Measurements from ENCODE around the gene HTR1D.
"Not testable (repeated sequence)": the region's sequence is repeated elsewhere in the genome, so short reads cannot be mapped to it uniquely, and the experiment has no call there.

Gene HTR1D, protein sequence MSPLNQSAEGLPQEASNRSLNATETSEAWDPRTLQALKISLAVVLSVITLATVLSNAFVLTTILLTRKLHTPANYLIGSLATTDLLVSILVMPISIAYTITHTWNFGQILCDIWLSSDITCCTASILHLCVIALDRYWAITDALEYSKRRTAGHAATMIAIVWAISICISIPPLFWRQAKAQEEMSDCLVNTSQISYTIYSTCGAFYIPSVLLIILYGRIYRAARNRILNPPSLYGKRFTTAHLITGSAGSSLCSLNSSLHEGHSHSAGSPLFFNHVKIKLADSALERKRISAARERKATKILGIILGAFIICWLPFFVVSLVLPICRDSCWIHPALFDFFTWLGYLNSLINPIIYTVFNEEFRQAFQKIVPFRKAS

DNA sequence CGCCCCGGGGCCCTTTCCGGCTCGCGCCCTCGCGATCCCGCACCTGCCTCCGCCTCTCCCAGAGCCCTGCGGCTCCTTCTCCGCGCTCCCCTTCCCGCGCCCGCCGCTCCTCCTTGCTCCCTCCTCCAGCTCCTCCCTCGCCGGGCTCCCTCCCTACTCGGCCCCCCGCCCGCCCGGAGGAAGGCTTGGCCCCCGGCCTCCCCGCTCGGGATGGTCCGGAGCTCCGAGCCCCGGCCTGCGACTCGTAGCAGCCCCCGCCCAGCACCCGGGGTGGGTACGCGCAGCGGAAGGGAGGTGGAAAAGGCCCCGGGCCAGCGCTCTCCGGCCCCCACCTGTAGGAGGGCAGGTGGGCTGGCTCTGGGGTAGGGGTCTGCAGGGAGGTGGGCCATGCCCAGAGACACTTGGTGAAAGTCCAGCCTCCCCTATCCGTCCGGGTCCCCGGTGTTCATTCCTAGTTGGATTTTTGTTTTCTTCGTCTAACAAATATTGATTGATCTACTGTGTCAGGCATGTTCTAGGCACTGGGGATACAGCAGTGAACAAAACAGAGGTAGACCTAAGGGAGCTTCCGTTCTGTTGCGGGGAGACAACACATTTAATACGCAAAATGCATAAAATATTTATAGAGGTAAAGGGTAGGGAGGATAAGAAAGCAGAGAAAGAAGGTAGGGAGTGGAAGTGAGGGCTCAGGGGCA is at the start of gene HTR1D:
Gene HTR1D, minus strand, starts transcription at position 82 of the 695 bp plus-strand sequence. CDS start 23,283 bp downstream, outside the sequence.
- no peak for DNase-seq

DNA sequence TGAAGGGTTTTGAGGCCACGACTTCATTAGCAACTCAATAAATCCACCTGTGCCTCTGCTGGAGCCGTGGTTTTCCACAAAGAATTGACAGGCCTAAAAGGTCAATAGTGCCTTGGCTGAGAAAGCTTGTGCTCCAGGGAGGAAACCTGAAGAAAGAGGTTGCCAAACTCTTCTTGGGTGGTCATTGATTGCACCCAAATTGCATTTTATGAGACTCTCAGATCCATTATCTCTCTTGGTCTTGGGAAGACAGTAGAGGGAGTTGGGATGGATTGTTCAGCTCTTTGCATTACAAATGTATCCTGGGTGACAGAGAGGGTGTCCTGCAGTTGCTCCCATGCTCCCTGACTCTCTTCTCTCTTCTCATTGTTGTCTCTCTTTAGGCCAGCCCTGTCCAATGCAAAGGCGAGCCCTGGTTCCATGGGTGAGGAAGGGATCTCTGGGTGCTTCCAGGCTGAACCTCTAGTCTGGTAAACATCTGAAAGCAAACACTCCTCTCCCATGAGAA is 46.1 kb upstream of the HTR1D start:
- no peak for DNase-seq

DNA sequence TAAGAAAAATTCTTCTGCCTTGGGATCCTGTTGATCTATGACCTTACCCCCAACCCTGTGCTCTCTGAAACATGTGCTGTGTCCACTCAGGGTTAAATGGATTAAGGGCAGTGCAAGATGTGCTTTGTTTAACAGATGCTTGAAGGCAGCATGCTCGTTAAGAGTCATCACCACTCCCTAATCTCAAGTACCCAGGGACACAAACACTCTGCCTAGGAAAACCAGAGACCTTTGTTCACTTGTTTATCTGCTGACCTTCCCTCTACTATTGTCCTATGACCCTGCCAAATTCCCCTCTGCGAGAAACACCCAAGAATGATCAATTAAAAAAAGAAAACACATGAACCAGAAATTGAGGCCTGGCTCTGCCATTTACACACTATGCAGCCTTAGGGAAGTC is 40.8 kb upstream of the HTR1D start:
- not testable (repeated sequence) for DNase-seq

DNA sequence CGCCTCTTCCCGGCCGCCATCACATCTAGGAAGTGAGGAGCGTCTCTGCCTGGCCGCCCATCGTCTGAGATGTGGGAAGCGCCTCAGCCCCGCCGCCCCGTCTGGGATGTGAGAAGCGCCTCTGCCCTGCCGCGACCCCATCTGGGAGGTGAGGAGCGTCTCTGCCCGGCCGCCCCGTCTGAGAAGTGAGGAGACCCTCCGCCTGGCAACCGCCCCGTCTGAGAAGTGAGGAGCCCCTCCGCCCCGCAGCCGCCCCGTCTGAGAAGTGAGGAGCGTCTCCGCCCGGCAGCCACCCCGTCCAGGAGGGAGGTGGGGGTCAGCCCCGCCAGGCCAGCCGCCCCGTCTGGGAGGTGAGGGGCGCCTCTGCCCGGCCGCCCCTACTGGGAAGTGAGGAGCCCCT is 40.1 kb upstream of the HTR1D start:
- not testable (repeated sequence) for DNase-seq

DNA sequence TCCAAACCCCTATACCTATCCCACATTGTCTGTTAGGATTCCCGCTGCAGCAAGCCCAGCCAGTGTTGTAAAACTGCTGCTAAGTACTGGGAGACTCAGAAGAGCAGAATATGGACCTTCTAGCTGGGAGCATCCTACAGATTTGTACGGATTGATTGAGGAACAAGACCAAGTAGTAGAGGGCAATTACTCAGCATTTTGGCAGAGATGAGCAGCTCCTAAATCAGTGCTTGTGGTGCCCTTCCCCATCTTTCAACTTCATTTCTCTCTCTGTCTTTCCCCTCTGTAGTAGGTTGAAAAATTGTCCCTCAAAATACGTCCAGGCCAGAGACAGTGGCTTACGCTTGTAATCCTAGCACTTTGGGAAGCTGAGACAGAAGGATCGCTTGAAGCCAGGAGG is 37.3 kb upstream of the HTR1D start:
- DNase-seq = no peak

DNA sequence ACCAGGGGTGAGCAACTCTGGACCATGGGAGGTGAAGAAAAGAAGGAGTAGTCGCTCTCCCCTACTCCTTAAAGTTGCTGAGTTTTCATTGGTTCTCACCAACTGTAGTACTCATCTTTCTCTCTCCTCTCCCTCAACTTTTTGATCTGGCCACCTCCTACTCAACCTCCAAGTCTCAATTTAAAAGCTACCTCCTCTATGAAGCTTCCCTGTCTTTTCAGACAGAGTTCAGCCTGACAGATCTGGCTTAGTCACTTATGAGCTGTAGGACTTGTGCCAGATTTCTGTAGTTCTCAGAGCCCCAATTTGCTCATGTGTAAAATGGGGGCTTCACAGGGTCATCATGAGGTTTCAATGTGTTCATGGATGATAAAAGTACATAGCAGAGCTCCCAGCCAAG is 34.5 kb upstream of the HTR1D start:
- DNase-seq = no peak

DNA sequence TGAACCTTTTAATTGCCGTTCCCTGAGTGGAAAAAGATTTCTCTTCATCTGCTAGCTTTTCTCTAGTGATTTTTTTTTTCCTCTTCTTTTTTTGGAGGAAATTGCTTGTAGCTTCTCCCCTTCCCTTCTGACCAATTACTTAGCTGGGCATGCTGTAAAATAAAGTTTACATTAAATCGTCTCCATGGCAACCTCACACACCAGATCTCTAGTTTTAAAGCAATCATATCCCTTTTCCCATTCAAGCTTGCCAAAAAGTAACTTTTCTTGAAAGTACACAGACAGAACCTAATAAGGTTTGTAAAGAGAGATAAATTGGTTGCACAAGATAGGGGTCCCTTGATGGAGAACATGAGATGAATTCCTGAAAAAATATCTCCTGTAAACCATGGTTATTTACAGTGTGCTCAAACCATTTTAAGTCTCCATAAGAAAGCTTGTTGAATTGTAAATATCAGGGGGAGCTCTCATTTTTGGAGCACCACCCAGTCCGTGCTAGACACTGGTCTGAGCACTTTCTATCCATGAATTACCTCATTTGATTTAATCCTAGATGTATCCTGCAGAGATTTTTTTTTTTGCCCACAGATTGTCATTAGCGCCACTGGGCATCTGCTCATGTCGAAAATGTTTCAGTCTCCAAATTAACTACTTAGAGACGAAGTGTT is 32.6 kb upstream of the HTR1D start:
- DNase-seq = no peak

DNA sequence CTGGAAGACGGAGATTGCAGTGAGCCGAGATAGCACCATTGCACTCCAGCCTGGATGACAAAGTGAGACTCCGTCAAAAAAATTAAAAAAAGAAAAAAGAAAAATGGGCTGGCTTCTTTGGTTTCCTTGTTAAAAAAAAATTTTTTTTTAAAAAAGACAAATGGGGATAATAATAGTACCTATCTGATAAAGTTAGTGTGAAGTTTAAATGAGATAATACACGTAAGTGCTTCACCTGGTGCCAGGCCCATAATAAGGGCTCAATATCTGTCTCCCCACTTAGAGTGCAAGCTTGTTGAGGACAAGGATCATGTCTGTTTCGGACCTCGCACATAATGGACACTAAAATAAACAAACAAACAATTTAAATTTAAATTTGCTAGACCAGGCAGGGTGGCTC is 30.0 kb upstream of the HTR1D start:
- no peak for DNase-seq

DNA sequence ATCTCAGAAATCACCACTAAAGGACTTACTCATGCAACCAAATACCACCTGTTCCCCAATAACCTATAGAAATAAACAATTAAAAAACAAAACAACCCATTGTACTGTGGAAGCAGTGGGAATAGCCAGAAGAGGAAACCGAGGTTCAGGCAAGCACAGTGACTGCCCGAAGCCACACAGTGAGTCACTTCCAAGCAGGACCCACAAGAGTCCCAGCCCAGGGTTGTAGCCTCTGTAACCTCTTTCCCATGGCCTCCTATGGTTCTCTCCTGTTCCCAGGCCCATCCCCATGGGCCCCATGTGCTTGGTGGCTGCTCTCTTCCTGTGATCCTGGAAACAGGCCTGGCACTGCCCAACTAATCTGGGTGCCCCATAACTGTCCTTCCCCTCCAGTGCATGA is 29.0 kb upstream of the HTR1D start:
- DNase-seq = no peak

DNA sequence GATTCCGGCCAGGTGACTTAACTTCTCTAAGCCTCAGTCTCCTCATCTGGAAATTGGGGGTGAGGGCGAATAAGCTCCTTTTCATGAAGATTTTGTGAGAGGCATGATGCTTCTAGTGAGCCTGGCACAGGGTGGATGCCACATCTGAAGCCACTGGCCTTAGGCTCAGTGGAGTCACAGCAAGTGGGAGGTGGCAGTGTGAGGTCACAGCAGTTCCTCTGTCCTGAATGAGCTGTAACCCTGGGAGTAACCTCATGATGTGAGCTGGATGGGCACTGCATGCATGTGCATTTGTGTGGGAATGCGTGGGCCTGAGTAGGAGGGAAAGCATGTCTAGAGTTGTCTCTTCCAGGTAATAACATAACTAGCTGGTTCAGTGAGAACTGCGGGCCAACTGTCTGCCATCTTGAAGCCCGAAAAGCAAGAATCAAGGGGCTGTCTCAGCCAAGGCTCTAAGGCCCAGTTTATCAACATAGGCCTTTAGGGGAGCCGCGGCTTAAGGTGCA is 27.0 kb upstream of the HTR1D start:
- no peak for DNase-seq

DNA sequence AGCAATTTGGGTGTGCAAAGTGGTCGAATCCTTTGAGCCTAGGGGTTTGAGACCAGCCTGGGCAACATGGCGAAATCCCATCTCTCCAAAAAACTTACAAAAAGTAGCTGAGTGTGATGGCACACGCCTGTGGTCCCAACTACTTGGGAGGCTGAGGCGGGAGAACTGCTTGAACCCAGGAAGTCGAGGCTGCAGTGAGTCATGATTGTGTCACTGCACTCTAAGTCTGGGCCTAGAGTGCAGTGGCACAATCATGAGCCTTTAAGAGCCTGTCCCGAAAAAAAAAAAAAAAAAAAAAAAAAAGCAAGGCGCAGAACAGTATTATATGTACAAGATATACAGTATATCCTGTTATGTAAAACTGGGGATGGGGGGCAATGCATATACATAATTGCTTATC is 25.1 kb upstream of the HTR1D start:
- DNase-seq = no peak

DNA sequence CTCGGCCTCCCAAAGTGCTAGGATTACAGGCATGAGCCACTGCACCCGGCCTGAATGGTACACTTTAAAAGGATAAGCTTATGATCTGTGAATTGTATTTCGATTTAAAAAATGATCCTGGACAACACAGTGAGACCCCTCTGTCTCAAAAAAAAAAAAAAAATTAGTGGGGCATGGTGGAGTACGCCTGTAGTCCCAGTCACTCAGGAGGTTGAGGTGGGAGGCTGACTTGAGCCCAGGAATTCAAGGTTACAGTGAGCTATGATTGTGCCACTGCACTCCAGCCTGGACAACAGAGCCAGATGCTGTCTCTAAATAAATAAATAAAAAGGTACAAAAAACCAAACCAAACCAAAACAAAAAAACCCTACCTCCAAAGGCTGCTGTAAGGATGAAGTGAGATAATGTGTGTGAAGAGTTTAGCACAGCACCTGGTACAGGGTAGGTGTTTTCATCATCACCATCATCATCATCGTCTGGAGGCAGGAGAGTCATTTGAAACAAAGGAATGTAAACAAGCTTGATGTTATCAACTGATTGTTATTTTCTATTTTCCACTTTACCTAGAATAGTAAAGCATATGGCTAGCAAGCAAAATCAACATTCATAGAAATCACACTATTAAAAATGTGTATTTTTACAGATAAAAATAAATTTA is 22.5 kb upstream of the HTR1D start:
- DNase-seq = no peak

DNA sequence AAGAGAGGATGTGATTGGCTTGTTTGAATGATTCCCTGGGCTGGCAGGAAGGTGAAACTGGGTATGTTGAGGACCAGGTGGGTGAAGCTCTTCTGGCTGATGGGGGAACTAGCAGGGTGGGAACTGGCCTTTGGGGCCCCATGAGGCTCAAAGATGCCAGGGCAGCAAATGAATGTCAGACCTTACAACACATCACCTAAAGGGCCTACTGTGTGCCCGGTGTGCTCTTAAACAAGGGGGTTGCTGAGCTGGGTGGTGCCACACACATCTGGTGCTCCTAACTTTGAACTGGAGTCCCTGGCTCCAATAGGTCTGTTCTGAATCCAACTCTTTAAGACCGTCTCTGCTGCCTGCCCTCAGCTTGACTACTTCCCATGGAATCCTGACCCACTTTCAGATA is 21.3 kb upstream of the HTR1D start:
- DNase-seq = no peak

DNA sequence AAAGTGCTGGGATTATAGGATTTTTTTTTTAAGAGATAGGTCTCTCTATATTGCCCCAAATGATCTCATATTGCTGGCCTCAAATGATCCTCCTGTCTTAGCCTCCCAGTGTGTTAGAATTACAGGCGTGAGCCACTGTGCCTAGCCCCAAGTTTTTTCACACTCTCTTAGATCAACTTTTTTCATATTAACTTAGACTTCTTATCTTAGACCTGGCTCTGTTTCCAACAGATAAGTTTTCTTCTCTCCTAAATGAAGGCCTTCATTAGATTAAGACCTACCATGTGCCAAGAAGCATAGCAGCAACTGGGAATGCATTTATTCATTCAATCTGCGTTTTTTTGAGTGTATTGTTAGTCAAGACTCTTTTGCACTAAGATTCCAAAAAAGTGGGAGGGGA is 20.2 kb upstream of the HTR1D start:
- no peak for DNase-seq

DNA sequence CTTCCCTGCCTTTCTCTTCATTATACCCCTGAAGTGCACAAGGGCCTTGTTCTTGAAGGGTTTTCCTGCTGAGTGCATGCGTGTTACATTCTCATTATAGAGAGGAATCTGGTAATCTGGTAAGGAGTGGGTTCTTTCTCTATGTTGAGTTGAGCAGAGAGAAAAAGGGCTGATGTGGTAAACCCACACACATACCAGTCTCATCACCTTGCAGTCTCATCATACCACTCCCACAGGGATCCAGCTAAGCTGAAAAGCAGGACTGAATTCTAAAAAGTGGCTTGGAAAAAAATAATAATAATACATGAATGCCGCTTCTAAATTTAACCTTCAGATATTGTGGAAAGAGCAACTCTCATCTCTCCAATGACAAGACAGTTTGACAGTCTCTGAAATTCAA is 10.5 kb upstream of the HTR1D start:
- no peak for DNase-seq

DNA sequence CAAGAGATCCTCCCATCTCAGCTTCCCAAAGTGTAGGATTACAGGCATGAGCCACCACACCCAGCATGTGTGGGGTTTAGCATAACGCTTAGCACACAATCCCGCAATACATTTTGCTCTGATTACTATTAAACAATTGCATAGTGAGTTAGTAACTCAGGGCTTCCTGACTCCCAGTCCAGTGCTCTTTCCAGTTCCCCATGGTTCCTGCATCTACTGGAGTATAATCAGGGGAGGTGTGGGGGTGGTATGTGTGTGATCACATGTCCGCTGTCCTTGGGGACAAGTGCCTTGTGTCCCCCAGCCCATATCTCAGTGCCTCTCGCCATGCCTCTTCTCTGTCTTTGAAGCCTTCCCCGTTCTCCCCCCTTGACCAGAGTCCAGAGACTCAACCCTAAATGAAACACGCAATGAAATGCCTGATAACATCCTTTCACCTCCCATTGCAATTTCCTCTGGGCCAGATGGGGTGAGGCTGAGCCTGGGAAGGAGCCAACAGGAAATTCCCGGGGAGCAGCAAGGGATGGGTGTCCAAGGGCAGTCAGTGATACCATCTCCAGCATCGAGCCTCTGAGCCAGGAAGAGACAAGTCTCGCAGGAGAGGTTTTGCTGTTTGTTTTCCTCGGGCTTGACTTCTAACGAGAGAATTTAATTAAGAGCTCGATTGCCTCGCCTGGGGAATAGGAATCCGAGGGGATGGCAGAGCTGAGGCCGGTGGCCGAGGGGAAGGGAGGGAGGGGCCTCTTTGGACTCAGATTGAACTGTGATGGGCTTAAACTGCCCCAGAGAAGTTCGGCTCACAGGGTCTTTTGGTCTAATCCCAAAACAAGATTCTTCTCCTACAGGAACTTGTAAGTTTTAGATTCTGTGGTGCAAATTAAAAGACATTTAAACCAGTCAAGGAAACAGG is 7.7 kb upstream of the HTR1D start:
- no peak for DNase-seq

DNA sequence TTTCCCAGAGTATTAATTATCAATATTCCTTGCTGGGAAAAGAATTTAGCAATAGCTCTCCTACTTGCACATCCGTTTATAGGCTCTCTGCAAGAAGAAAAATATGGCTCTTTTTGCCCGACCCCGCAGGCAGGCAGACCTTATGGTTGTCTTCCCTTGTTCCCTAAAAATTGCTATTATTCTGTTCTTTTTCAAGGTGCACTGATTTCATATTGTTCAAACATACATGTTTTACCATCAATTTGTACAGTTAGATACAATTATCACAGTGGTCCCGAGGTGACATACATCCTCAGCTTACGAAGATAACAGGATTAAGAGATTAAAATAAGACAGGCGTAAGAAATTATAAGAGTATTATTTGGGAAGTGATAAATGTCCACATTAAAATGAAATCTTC is 6.7 kb upstream of the HTR1D start:
- not testable (repeated sequence) for DNase-seq

DNA sequence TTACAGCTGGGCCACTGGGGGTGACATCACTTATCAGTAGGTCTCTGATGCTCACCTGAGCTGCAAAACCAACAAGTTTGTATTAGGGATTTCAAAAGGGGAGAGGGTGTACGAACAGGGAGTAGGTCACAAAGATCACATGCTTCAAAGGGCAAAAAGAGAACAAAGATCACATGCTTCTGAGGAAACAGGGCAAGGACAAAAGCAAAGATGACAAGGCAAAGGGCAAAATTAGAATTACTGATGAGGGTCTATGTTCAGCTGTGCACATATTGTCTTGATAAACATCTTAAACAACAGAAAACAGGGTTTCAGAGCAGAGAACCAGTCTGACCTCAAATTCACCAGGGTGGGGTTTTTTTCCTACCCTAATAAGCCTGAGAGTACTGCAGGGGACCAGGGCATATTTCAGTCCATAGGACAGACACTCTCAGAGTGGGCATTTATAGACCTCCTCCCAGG is 6.2 kb upstream of the HTR1D start:
- not testable (repeated sequence) for DNase-seq

DNA sequence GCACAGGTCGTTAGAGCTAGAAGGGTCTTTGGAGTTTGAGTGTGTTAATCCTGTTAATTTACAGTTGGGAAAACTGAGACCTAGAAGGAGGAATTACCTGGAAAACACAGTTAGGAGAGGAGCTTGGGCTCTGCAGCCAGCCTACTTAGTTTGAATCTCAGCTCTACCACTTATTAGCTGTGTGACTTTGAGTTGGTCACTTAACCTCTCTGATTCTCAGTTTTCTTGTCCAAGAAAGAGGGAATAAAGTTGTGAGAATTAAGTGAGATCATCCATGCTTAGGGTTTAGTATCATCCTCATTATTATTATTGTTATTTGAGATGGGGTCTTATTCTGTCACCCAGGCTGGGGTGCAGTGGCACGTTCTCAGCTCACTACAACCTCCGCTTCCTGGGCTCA is 5.4 kb upstream of the HTR1D start:
- DNase-seq = no peak

DNA sequence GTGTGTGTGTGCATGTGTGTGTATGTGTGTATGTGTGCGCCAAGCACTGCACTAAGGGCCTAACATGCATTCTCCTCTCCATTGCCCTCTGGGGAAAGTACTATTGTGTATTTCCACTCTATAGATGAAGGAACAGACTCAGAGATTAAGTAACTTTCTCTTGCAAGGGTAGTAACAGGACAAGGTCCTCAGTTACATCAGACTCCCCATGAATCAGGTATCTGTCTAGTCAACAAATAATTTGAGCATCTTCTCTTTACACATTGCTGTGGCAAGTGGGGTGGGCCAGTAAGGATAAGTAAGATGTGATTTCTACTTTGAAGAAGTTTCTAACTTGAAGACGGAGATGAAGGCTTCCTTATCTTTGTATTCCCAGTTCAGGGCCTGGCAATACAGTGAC is 5.0 kb upstream of the HTR1D start:
- DNase-seq = no peak

DNA sequence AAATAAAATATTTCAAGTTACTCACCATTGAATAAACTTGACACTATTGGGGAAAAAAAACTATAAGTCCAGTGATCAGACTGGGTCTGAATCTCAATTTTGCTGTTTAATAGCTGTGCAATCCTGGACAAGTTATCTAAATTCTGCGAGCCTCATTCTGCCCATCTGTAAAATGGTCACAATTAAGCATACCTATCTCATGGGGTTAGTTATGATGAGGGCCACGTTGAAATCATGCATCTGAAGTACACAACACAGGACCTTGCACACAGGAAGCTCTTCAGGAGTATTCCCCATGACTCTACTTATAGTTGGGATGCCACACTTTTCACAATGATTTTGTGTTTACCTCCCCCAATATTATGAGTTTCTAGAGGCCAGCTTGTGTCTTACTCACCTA is 3.8 kb upstream of the HTR1D start:
- no peak for DNase-seq

Measured in activated effector memory CD4-positive, alpha-beta T cell treated with anti-CD3 and anti-CD28 coated beads, Interleukin-2, amount 50 U/mL, for 16 hours (primary cell).